ENCODE data around the gene LRMDA. TPM values are rescaled to one million over a fixed set of nuclear protein-coding genes. Genes with fewer than 3 reads are reported as not detected.

LRMDA gene
- total and polyA plus RNA-seq, 2 donors (not counting 3 experiments of a cell fraction or from before 2014, with no cell fraction given): 9.7 to 18.0 TPM

GRCh38 chr10:76017733-76018433 is 586.5 kb downstream of the LRMDA start:
- CTCF ChIA-PET: no interaction called here
- FAIRE-seq (no peak), DNase-seq (ENCODE audit: low read depth, low spot score) (no peak)
- H2AFZ ChIP-seq (ENCODE audit: low read depth, low read length): no peak overlapping the region
- no peaks in the 10 kb centered on the region for H3K36me3 ChIP-seq (ENCODE audit: control insufficient read depth in 2 of 2, extremely low read depth in 1 of 2, insufficient read depth in 2 of 2, low read length in 2 of 2)
- no peaks in the 10 kb centered on the region for H3K9me1 ChIP-seq (replicated peaks; ENCODE audit: control insufficient read depth, extremely low read depth, insufficient read depth, low read length)
- H3K9me3 ChIP-seq (replicated peaks; ENCODE audit: control insufficient read depth, insufficient read depth, low read length): no peaks in the 10 kb centered on the region
- BruUV-seq (replicated peaks): no TSS peak
- TF ChIP-seq JUN (IDR thresholded peaks at IDR 0.05; ENCODE audit: borderline replicate concordance, insufficient read depth, insufficient read length, low read depth): no peak
- no peak for TF ChIP-seq MAX (IDR thresholded peaks at IDR 0.05; ENCODE audit: insufficient read depth, insufficient read length)
- TF ChIP-seq CTCF (IDR thresholded peaks at IDR 0.05; ENCODE audit: extremely low read depth in 1 of 2, insufficient read depth in 1 of 2, low read depth in 1 of 2, low read length in 2 of 2): no peak
- no peak for TF ChIP-seq POLR2A (IDR thresholded peaks at IDR 0.05; ENCODE audit: low read depth, low read length)
- TF ChIP-seq POLR2AphosphoS5 (IDR thresholded peaks at IDR 0.05; ENCODE audit: insufficient read depth, low read depth, low read length): no peak
- no peak for TF ChIP-seq MYC (IDR thresholded peaks at IDR 0.05; ENCODE audit: low read depth, low read length)
- TF ChIP-seq FOS (IDR thresholded peaks at IDR 0.05; ENCODE audit: borderline replicate concordance, insufficient read depth, low read length): no peak
- TF ChIP-seq GATA2 (IDR thresholded peaks at IDR 0.05; ENCODE audit: insufficient read depth, insufficient read length, low read depth, low read length): no peak
- TF ChIP-seq EZH2 (IDR thresholded peaks at IDR 0.05; ENCODE audit: borderline replicate concordance, low read depth, low read length, severe bottlenecking): no peak
- no peaks in the 10 kb centered on the region for H3K4me1 ChIP-seq (ENCODE audit: control insufficient read depth, extremely low read depth, insufficient read depth, low read length)
- no peaks in the 10 kb centered on the region for H3K79me2 ChIP-seq (ENCODE audit: control insufficient read depth, insufficient read depth, low read length)
- no peak overlapping the region for H3K9ac ChIP-seq (replicated peaks; ENCODE audit: extremely low read depth, insufficient read depth, low read length)
- intact Hi-C loops (cut with micrococcal nuclease) (no loop called here), dilution Hi-C loops (cut with MboI; ENCODE audit: extremely low pct_ligation_motif_present, low sequenced_read_pairs) (no loop called here)
- H3K27ac ChIP-seq (ENCODE audit: insufficient read depth, low read depth, low read length): no peak overlapping the region
- H3K4me2 ChIP-seq (ENCODE audit: insufficient read depth, low read length): no peak overlapping the region
- no peak overlapping the region for H3K4me3 ChIP-seq (replicated peaks in 1 of 3; ENCODE audit: insufficient read depth in 1 of 3, low read depth in 1 of 3, low read length in 3 of 3)
- no peaks in the 10 kb centered on the region for H4K20me1 ChIP-seq (replicated peaks; ENCODE audit: control insufficient read depth, extremely low read depth, insufficient read depth, low read length)
- POLR2A ChIA-PET: no interaction called here
- no peaks in the 10 kb centered on the region for H3K27me3 ChIP-seq (ENCODE audit: control insufficient read depth in 2 of 2, insufficient read depth in 2 of 2, low read length in 2 of 2)
